Measurements from ENCODE around the gene CD3E. TPM values are rescaled to one million over a fixed set of nuclear protein-coding genes. Genes with fewer than 3 reads are reported as not detected.

CD3E gene
- total and polyA plus RNA-seq, 2 of the 13 experiments (the other 11 are each of a cell fraction or from before 2014, with no cell fraction given): not detected

DNA sequence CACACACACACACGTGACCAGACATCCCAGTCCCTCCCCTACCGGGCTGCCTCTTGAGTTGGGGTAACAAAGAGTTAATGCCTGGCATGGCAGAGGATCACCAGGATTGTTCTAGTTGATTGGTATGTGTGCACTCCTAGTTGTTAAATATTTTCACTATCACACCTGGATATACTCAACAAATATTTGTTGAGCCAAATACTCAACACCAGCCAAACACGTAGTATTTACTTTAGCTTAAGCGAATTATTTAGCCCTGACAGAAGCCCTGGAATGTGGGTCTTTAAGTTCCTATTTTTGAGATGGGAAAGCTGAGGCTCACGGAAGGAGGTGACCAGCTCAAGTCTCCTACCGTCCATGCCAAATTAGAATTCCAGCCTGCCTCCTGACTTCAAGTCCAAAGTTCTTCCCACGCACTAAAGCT, 10.5 kb downstream of the CD3E start (continued):
- TF ChIP-seq RERE (CRISPR knock-in tag; IDR thresholded peaks at IDR 0.05; ENCODE audit: low read depth) (peak; percentile 88; the same call in 1 of the 2 replicates), SAFB2 (CRISPR knock-in tag; IDR thresholded peaks at IDR 0.05; ENCODE audit: borderline replicate concordance, low read depth) (no peak), ZMAT3 (CRISPR knock-in tag; conservative IDR thresholded peaks at IDR 0.05) (no peak), ZNF547 (CRISPR knock-in tag; IDR thresholded peaks at IDR 0.05) (0 out of 2 replicates have a peak, but pooled peaks have one; percentile 42), TBX2 (CRISPR knock-in tag; IDR thresholded peaks at IDR 0.05; ENCODE audit: borderline replicate concordance) (peak; percentile 95), NFYB (CRISPR knock-in tag; IDR thresholded peaks at IDR 0.05) (no peak), ETV6 (CRISPR knock-in tag; conservative IDR thresholded peaks at IDR 0.05) (no peak), GPN1 (CRISPR knock-in tag; IDR thresholded peaks at IDR 0.05; ENCODE audit: borderline replicate concordance) (no peak), HDAC2 (CRISPR knock-in tag; IDR thresholded peaks at IDR 0.05) (peak; percentile 57; the same call in 1 of the 2 replicates), SOX13 (IDR thresholded peaks at IDR 0.05) (no peak), SOX13 (CRISPR knock-in tag; conservative IDR thresholded peaks at IDR 0.05 in 1 of 2, IDR thresholded peaks at IDR 0.05 in 1 of 2) (peak in 1 of 2 experiments; percentile 33; a peak in 1 of 4 replicates), ZNF567 (CRISPR knock-in tag; IDR thresholded peaks at IDR 0.05; ENCODE audit: borderline replicate concordance) (no peak), PAWR (CRISPR knock-in tag; IDR thresholded peaks at IDR 0.05; ENCODE audit: borderline replicate concordance) (no peak), ZNF761 (CRISPR knock-in tag; conservative IDR thresholded peaks at IDR 0.05) (no peak), FOXO4 (CRISPR knock-in tag; conservative IDR thresholded peaks at IDR 0.05) (no peak)
- TF ChIP-seq, protein P1, sequence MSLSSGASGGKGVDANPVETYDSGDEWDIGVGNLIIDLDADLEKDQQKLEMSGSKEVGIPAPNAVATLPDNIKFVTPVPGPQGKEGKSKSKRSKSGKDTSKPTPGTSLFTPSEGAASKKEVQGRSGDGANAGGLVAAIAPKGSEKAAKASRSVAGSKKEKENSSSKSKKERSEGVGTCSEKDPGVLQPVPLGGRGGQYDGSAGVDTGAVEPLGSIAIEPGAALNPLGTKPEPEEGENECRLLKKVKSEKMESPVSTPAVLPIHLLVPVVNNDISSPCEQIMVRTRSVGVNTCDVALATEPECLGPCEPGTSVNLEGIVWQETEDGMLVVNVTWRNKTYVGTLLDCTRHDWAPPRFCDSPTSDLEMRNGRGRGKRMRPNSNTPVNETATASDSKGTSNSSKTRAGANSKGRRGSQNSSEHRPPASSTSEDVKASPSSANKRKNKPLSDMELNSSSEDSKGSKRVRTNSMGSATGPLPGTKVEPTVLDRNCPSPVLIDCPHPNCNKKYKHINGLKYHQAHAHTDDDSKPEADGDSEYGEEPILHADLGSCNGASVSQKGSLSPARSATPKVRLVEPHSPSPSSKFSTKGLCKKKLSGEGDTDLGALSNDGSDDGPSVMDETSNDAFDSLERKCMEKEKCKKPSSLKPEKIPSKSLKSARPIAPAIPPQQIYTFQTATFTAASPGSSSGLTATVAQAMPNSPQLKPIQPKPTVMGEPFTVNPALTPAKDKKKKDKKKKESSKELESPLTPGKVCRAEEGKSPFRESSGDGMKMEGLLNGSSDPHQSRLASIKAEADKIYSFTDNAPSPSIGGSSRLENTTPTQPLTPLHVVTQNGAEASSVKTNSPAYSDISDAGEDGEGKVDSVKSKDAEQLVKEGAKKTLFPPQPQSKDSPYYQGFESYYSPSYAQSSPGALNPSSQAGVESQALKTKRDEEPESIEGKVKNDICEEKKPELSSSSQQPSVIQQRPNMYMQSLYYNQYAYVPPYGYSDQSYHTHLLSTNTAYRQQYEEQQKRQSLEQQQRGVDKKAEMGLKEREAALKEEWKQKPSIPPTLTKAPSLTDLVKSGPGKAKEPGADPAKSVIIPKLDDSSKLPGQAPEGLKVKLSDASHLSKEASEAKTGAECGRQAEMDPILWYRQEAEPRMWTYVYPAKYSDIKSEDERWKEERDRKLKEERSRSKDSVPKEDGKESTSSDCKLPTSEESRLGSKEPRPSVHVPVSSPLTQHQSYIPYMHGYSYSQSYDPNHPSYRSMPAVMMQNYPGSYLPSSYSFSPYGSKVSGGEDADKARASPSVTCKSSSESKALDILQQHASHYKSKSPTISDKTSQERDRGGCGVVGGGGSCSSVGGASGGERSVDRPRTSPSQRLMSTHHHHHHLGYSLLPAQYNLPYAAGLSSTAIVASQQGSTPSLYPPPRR (CRISPR knock-in tag; IDR thresholded peaks at IDR 0.05; ENCODE audit: borderline replicate concordance): peak; percentile 97
